Measurements from ENCODE around the gene MTUS2.

DNA sequence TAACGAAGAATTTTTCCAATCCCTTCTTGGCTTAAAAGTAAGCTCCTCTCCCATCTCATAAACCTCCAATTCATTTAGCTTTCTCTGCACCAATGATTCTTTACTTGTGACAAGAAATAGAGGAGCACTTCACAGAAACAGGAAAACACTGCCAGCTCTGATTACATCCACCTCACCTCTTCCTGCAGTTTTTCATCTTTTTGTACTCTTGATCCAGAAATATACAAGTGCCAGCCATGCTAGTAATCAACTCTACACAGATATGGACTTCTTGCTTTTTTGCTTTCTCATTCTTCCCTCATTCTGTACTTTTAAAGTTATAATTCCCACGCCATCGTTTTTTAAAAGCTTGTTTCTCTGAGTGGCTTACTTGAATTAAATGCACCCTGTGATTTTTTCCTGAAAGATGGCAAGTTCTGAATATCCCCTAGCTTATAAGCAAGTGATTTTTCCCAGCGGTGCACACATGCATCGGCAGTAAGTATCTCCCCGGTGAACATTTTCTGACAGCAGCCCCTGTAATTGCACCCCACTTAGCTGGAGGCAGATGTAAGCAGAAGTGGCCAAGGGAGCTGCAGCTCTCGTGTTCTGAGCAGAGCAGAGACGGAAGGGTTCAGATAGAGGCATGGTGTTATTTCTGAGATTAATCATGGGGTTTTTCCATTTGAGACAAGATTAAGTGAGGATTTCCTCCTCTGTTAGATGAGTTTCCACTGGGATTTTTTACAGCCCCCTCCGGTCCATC is 434.7 kb downstream of the MTUS2 start:
- TF ChIP-seq POLR2A (IDR thresholded peaks at IDR 0.05) = no peak
- no peak for TF ChIP-seq CTCF (IDR thresholded peaks at IDR 0.05)
- no peak for TF ChIP-seq POLR2AphosphoS5 (IDR thresholded peaks at IDR 0.05)
